Thyroid gland (tissue), 4 donors: ENCODE measurements around the gene UBN1.

ENCODE experiments used
- POLR2A ChIP-seq, 2 donors: fragments of 450-650 bp; IDR thresholded peaks; one replicate each; pipeline ENCODE4 v1.6.1; 2017; ENCODE audit warnings: antibody characterized with exemption in 2 of 2, mild to moderate bottlenecking in 2 of 2, moderate library complexity in 1 of 2
- TF ChIP-seq, protein P1 (sequence below), 6 experiments: fragments of 200-600 bp in 3 of 6; fragments of 450-650 bp in 3 of 6; sonication (generic) in 3 of 6; IDR thresholded peaks; one replicate each; pipeline ENCODE4 v1.5.1; 2016 to 2019; ENCODE audit warnings: antibody characterized with exemption in 6 of 6, mild to moderate bottlenecking in 2 of 6, inconsistent platforms in 1 of 6, moderate library complexity in 1 of 6

DNA sequence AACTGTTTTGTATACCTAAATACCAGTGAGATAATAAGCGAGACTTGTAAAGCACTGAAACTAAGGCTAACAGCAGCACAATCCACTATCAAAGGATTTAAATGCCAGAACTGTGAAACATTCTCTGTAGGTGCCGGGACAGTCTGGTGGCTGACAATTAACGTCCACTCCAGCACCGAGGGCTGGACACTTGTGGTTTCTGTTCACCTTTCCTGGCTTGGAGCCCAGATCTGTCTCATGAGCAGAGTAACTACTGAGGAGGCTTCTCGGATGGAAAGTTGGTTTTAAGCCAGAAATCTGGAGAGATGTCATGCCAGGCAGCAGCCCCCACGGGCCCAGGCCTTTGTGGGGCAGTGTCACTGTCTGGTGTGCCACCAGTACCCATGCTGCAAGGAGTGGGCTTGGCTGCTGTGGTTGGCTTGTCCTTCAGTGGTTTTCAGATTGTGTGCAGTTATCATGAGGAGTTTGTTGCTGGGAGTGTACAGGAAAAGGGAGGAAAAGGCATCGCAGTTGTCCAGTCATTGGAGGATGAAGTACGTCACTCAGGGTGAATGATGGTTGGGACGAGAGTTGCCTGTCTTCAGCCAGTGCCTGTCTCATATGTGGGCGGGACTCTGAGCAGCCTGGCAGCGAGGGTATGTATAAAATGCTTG lies 35.5 kb downstream of the UBN1 start:
- TF ChIP-seq, protein P1, sequence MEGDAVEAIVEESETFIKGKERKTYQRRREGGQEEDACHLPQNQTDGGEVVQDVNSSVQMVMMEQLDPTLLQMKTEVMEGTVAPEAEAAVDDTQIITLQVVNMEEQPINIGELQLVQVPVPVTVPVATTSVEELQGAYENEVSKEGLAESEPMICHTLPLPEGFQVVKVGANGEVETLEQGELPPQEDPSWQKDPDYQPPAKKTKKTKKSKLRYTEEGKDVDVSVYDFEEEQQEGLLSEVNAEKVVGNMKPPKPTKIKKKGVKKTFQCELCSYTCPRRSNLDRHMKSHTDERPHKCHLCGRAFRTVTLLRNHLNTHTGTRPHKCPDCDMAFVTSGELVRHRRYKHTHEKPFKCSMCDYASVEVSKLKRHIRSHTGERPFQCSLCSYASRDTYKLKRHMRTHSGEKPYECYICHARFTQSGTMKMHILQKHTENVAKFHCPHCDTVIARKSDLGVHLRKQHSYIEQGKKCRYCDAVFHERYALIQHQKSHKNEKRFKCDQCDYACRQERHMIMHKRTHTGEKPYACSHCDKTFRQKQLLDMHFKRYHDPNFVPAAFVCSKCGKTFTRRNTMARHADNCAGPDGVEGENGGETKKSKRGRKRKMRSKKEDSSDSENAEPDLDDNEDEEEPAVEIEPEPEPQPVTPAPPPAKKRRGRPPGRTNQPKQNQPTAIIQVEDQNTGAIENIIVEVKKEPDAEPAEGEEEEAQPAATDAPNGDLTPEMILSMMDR (IDR thresholded peaks at IDR 0.05): peak in 1 of 6 experiments; percentile 7
- no peak for TF ChIP-seq POLR2A (IDR thresholded peaks at IDR 0.05)
